Hematopoietic multipotent progenitor cell treated with erythropoietin and hydrocortisone succinate and interleukin-3 and kit ligand, for 8 days (in vitro differentiated cells): ENCODE measurements around the gene TSR3.

Experiments
- DNase-seq: peaks from one replicate; pipeline ENCODE4 v3.0.0-alpha.2; 2015

TSR3 gene

DNA sequence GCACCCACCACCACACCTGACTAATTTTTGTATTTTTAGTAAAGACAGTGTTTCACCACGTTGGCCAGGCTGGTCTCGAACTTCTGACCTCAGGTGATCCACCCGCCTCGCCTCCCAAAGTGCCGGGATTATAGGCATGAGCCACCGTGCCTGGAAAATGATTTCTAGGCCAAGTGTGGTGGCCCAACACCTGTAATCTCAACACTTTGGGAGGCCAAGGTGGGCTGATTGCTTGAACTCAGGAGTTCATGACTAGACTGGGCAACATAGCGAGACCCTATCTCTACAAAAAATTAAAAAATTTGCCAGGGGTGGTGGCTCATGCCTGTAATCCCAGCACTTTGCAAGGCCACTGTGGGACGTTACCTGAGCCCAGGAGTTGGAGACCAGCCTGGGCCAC, 29.3 kb downstream of the TSR3 start:
- no peak for DNase-seq

DNA sequence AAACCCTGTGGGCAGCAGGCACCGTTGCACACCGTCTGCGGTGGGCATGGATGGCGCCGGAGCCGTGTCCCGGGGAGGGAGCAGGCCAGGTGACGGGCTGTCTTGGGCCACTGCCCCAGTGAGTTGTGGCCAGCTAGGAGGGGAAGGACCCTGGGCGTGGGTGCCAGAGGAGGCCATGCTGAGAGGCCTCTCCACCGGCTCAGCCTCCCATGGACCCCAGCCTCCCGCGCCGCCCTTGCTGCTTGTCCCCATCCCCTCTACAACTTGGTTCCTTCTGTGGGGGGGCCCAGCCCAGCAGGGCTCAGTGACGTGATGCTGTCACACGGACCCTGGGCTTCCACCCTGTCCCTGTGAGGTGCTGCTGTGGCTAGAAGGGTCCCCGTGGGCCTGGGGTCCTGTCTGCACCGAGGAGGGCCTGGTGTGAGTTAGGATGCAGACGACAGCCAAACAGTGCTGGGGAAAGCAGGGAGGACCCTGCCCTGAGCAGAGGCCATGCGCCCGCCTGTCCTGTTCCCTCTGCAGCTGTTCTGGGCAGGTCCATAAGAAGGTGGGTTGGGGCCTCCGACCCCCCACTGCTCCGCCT, 30.9 kb downstream of the TSR3 start:
- no peak for DNase-seq

DNA sequence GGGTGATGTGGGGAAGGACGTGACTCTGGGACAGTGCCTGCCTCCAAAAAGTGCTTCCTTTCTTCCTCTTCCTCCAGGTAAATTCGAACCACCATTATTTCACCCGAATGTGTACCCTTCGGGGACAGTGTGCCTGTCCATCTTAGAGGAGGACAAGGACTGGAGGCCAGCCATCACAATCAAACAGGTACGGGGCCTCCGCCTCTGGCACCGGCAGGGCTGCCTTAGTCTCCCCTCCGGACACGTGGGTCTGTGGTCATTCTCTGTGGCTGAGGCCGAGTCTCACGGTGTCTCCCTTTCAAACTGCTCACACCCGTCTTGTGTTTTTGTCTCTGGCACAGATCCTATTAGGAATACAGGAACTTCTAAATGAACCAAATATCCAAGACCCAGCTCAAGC, 31.6 kb downstream of the TSR3 start:
- DNase-seq = no peak

DNA sequence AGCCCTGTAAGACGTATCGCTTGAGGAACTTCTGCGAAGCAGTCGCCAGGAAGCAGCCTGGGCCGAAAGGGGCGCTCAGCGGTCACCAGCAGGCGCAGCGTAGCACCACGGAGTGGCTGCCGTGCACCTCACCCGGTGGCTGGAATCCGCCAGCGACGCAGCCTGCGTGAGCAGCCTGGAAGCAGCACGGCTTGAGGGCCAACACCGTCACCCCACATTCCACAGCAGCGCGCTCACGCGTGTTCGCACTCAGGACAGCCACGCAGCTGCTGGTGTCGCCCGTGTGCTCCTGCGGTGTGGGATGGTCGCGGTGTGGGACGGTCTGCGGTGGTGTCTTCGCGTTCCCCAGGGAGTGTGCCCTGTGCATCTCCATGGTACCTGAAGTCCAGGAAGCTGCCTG, 32.6 kb downstream of the TSR3 start:
- no peak for DNase-seq

DNA sequence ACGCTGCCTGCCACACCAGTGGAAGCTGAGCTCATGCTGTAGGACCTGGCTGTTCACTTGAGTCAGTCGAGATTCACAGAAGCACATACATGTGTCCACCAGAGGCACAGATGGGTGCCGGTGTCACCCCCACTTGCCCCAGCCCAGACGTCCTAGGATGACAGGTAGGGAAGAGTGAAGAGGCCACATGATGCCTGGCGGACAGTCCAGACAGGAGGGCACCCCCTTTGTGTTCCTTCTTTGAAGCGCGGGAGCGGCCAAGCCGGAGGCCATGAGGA, 33.5 kb downstream of the TSR3 start:
- no peak for DNase-seq

DNA sequence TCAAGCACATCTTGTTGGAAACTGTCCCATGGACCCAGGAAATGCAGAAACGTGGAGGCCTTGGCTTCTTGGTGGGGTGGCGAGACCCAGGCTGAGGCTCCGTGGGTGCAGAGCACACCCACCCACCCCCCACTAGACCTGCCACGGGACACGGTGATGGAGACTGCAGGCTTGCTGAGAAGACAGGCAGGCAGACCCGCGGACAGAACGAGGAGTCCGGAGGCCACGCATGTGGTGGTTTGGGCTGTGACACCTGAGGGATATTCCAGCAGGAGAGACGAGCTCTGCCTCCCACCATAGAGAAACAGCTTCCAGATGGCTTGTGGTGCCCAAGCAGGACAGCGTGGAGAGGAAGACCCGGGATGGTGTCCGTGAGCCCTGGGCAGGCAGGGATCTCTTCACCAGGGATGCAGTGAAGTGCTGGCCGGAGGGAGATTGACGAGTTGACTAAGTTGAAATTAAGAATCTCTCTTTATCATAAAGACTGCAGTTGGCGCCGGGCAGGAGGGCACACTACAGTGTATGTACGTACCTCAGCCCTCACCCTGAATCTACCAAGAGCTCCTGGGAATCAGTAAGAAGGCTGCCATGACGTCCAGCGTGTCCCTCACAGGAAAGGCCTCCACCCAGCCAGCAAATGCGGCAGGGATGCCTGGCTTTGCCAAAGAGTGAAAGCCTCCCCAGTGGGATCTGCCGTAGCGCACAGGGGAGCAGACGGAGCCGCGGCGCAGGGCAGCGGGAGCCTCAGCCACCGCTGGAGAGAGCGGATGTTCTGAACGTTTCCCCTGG, 34.0 kb downstream of the TSR3 start:
- DNase-seq = no peak

DNA sequence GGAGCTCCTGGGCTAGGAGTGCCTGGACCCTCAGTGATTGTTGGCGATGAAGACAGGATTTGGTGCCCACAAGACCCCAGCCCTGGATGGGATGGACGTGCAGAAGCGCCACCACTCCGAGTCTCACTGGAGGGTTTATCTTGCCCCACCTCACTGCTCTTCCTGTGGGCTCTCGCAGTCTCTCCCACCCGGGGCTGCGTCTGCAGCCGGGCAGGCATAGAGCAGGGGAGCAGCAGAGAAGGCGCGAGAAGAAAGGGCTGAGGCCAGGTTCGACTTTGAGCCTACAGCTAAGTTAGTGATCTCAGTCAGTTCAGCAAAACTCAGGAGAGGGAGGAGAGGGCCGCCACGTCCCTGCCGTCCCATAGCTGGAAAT, 35.7 kb downstream of the TSR3 start:
- DNase-seq = no peak

DNA sequence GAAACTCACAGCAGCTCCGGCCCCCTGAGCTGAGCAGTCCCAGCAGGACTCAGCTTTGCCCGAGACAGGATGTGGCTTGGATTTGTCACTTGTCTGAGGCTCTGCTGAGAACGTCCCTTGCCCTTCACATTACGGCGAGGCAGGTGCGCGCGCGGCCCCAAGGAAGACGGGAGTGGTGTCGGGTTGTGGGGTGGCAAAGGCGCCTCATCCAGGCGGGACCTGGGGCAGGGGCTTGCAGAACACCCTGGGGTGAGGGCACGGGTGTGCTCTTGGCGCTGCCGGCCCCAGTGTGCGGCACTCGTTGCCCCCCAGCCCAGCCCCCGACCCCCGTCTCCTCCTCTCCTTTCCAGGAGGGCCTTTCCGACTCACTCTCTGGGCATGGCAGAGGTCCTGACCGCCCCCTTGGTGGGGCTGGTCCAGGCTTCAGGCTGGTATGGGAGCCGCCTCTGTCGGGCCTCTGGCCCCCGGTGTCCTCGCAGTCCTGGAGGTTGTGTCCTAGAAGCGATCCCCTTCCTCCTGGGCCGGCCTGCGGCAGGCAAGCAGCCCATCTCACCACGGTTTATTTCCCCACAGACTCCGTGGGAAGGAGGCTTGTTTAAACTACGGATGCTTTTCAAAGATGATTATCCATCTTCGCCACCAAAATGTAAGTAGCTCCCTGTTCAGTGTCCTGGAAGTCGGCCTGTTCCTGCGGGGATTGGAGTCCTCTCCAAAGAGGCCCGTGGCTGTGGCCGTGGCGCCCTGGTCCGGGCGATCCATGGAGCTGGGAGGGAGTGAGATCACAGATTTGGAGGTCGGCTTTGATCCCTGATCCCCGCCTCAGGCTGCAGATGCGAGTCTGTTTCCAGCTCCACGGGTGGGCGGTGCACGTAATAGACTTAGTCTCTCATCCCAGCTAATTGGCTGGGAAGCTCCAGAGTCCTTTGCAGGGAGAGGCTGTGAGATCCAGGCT, 36.3 kb downstream of the TSR3 start:
- DNase-seq = no peak

DNA sequence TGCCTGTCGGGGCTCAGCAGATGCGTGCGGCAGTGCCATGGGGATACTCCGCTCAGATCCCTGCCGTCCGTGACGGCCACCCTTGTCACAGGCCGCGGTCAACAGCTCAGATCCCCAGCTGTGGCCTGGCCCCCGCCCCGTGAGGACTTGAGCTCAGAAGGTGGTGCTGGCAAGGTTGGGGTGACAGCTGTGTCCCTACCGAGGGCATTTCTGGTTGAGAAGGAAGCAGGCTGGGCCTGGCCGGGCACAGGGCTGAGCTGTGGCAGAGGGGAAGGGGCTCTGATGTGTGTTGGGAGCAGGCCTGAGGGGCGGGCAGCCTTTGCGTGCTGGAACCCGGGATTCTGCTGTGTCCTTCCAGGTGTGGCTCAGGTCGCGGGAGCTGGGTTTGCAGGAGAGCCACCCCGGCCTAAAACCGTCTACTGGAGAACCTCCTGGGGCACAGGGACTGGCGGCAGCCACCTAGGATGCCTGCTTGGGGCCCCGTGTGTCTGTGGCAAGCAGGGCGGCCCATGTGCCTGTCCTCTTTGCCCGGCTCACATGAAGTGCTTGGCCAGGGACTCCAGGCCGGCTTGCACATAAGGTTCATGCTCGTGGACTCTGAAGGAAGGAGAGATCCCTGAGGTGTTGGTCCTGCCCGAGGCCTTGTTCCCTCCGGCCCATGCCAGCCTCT, 37.1 kb downstream of the TSR3 start:
- DNase-seq = no peak

DNA sequence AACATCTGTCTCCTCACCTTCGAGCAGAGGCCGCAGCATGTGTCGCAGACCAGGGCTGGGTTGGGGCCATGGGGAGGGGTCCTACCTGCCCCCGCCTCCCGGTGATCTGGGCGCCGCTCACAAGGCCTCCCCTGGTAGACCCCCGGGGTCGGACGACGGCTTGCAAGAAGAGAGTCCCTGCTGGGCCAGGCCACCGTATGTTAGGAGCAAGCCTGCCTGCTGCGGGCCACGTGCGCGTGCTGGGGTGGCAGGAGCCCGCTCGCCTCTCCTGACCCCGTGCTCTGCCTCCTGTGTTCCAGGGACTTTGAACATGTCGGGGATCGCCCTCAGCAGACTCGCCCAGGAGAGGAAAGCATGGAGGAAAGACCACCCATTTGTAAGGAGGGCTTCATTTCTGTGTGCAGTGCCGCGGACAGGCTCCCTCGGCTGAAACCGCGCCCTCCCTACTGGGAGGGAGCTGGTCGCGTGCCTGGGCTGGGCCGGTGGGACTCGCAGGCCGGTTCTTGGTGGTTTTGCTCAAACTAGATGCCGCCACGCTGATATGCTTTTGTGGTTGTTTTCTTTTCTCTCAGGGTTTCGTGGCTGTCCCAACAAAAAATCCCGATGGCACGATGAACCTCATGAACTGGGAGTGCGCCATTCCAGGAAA, 37.8 kb downstream of the TSR3 start:
- no peak for DNase-seq

DNA sequence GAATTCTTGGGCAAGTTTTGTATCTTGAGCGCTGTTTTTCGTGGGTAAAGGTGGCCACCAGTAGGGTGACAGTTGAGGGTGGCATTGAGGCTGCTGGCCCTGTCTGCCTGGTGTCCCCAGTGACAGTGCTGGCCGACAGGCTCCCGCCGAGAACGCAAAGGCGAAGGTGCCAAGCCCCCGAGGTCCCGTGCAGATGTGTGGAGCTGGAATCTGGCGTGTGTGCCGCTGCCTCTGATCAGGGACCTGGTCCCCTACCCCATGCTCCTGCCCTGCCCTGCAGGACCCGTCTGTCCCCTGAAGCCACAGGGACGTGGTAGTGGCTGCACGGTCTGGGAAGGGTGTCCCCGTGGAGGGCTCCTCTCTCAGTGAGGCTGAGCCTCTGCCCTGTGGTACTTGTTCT, 38.8 kb downstream of the TSR3 start:
- no peak for DNase-seq

DNA sequence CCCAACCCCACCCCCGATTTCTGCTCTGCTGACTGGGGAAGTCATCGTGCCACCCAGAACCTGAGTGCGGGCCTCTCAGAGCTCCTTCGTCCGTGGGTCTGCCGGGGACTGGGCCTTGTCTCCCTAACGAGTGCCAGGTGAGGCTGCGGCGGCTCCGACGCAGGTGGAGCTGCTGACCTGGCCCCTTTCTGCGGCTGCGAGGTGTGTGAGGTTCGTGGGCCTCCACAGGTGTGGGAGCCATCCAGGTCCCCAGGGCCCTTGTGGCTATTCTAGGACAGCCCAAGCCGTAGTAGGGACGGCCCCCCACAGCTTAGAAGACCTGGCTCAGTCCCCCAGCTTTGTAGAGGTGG, 39.2 kb downstream of the TSR3 start:
- no peak for DNase-seq

DNA sequence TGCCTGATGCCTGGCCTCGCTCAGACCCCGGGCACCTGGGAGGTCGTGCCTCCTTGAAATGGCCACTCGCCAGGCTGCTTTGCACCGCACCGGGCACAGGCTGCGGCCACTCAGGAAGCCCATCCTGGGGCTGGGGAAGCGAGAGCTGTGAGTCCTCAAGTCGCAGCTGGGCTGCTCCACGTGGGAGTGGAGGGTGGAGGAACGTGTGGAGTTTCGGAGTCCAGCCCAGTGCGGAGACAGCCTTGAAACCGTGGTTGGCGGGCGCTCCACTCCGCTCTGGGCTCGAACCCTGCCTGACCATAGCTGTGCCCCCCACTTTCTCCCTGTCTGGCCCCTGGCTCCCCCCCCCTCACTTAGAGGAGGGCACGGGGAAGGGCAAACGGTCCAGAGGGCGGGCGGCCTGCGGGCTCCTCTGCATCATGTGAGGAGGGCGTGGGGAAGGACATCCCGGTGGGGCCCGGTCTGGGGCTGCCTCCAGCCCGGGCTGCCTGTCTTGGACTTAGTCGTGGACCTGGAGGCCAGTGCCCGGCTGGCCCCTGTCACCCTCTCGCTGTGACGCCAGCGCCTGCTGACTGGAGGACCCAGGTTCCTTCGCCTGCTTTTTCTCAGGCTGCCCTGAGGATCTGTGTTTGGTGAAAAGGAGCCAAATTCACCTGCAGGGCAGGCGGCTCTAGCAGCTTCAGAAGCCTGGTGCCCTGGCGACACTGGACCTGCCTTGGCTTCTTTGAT, 39.8 kb downstream of the TSR3 start:
- DNase-seq = peak; percentile 34

DNA sequence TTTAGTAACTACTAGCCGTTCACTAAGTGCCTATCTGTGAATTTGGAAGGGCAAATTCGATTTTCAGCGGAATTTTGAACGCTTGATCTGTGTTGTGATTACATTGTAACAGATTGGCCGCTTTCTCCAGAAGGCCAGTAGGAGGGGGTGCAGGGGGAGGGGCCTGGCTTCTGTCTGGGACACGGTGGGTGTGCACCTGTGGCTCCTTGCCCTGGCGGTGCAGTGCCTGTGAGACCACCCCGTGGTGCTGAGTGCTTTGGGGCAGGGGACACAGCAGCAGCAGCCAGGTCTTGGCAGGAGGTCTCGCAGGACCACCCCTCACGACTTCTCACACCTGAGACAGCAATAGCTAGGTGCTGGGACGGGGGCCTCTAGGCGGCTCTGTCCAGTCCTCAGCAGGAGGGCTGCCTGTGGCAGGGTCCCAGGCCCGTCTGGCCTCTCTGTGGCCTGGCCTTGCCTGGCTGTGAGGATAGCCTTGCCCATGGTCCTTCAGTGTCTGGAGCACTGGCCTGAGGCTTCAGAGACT, 40.4 kb downstream of the TSR3 start:
- DNase-seq = no peak

DNA sequence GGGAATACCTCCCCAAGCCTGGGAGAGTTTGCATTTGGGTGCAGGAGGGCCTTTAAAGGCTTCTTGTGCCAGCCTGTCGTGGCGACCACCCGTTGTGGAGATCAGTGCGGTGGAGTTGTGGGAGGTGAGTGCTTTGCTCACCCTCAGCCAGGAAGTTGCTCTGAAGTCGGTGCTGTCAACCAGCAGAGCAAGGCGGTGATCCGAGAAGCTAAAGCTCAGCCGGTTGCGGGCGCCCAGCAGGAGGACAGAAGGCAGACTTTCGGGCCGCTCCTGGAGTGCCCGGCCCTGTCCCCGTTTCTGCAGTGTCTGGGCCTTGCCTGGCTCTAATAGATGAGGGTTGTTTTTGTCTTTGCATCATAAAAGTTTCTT, 40.9 kb downstream of the TSR3 start:
- peak; percentile 22 for DNase-seq

DNA sequence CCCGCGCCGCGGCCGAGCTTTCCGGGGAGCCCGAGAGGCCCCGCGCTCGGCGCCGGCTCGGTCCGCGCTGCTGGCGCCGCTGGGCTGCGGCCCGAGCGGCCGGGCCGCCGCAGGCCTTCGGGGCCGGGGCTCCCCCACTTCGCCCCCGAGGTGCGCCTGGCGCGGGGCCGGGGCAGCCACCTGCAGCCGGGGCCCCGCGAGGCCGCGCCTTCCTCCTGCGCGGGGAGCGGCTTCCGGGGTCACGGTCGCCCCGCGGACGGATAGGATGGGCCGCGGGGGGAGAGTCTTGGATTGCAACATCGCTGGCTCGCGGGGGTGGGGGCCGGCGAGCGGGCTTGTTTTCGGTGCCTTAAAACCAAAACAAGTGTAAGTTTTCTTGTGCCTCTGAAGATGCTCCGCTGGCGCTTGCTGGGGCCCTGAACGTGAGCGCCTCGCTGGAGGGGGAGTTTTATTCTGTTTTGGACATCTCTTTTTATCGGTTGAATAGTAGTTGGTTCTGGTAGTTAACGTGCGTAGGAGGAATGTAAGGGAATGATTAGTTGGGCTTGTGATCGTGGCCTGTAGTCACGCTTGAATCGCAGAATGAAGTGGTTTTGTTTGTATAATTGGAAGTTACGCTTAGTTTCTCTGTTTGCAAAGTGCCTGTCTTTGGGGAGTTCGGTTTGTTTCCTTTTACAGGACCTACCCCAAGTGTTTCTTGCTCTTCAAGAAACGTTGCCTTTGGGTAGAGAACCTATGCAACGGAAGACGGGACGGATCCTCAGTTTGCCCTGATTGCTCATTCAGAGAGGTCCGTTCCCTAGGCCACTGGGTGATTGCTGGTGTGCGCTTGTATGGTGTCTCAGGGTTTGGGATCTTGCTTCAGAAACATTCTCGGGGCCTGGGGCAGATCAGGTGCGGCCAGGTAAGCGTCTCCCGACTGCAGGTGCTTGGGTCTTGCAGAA, 41.5 kb downstream of the TSR3 start:
- DNase-seq = peak; percentile 33

DNA sequence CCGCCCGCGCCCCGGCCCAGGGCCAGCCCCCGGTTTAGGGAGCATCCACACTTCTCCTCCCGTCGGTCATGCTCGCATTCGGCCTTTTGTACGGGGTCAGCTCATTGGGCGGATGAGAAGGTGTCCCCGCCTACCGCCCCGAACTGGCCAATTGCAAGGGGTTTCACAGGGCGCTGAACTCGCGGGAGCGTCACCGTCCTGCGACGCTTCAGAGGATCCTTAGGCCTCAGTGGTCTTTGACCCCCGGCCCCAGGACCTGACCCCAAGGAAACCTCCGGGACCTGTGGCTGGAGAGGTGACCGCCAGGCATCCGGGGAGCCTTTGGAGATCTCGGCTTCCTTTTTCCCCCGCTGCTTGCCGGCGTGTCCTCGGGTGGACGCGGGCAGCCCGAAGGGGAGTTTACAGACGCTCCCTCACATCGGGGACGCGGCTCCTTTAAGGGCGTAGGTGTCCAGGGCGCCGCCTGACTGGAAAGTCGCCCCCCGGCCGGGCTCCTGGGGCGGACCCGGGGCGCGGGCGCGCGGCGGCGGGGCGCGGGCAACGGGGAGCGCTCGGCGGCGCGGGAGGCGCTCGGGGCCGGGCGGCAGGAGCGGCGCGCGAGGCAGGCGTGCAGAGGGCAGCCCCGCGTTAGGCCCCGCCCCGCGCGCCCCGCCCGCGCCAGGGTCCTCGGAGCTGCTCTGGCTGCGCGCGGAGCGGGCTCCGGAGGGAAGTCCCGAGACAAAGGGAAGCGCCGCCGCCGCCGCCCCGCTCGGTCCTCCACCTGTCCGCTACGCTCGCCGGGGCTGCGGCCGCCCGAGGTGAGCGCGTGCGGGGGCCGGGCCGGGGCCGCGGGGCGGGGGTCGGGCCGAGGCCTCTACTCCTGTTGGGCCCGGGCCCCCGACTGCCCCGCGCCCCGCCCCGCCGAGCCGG, 42.4 kb downstream of the TSR3 start, which contains the start of gene UBE2I:
Gene UBE2I, plus strand, starts transcription at position 660 of the 909 bp plus-strand sequence. CDS start 4,395 bp downstream, outside the sequence.
- peak; percentile 97 for DNase-seq

DNA sequence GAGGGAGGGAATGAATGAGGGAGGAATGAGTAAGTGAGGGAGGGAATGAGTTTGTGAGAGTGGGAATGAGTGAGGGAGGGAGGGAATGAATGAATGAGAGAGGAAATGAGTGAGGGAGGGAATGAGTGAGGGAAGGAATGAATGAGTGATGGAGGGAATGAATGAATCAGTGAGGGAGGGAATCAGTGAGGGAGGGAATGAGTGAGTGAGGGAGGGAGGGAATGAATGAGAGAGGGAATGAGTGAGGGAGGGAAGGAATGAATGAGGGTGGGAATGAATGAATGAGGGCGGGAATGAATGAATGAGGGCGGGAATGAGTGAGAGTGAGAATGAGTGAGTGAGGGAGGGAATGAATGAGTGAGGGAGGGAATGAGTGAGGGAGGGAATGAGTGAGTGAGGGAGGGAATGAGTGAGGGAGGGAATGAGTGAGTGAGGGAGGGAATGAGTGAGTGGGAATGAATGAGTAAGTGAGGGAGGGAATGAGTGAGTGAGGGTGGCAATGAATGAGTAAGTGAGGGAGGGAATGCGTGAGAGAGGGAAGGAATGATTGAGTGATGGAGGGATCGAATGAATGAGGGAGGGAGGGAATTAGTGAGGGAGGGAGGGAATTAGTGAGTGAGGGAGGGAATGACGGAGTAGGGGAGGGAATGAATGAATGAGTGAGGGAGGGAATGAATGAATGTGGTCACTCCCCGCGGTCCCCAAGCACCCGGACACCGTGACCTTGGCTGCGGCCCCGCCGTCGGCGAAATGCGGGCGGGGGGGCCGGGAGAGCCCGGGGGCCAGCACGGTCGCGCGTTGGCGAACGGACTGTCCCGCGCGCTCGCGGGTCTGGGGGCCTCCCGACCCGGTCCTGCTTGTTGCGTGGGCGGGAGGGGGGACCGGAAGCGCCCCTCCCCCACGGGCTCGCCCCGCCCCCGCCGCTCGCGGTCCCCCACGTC, 43.4 kb downstream of the TSR3 start:
- peak; percentile 56 for DNase-seq

DNA sequence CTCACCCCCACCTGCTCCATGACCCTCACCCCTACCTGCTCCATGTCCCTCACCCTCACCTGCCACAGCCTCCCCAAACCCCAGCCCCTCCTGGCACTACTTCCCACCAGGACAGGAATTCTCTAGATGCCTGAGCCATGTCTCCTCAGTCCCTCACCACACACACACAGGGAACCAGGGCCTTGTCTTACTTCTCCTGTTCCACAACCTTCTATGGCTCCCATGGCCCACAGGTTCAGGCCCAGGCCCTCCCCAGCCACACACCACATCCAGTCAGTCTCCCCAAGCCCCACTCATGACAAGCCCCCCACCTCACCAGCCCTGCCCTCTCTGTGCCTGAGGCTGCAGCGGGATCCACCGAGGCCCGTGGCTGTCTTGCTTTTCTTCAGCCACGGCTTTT, 45.3 kb downstream of the TSR3 start:
- no peak for DNase-seq
